A549 (cell line): Measurements from ENCODE around the gene NEK7. TPM values are rescaled to one million over a fixed set of nuclear protein-coding genes. Genes with fewer than 3 reads are reported as not detected.

Experiments used
- ATAC-seq, 2 experiments: fragments of 200-7000 bp in 1 of 2; fragments of >200 bp in 1 of 2; cut with Nextera tagmentation in 1 of 2; cut with Tn5 transposase in 1 of 2; 3 replicates each; pipeline versions ENCODE4 v1.8.0 to v1.9.1; 2018 to 2020; ENCODE audit warnings: mild to moderate bottlenecking in 1 of 2, moderate library complexity in 1 of 2
- CTCF ChIA-PET: fragments of 300-600 bp; sonication (Branson Sonifier 250); formaldehyde crosslinking; extraction: SDS; loops from one replicate; lab custom pipeline; 2021; ENCODE audit warnings: antibody characterized with exemption, inconsistent platforms; lab: Yijun Ruan, JAX
- POLR2A ChIA-PET: fragments of 350-600 bp; formaldehyde crosslinking; extraction: SDS; loops from one replicate; lab custom pipeline; 2021; ENCODE audit warnings: antibody characterized with exemption, inconsistent platforms; lab: Yijun Ruan, JAX
- DNase-seq, 2 experiments: peaks; one replicate each; pipeline versions ENCODE4 v3.0.0 to v3.0.0-alpha.2; 2011 to 2016; ENCODE audit warnings: low read depth in 1 of 2, low spot score in 1 of 2
- FAIRE-seq: peaks from 2 replicates; lab custom pipeline; 2011; peaks lifted over from hg19 to GRCh38; lab: Jason Lieb, UNC
- H3K27ac ChIP-seq, 2 experiments: fragments of >200 bp; sonication (Bioruptor Twin); formaldehyde crosslinking; 3 replicates each; pipeline ENCODE4 v1.5.1; 2016 to 2017
- H3K4me1 ChIP-seq: fragments of >200 bp; sonication (Bioruptor Twin); formaldehyde crosslinking; 3 replicates; pipeline ENCODE4 v1.6.1; 2016
- H3K4me2 ChIP-seq: fragments of >200 bp; sonication (Bioruptor Twin); formaldehyde crosslinking; 3 replicates; pipeline ENCODE4 v1.6.1; 2016
- H3K4me3 ChIP-seq: fragments of >200 bp; sonication (Bioruptor Twin); formaldehyde crosslinking; 3 replicates; pipeline ENCODE4 v1.5.1; 2016
- H3K9me3 ChIP-seq: fragments of >200 bp; sonication (Bioruptor Twin); formaldehyde crosslinking; 3 replicates; pipeline ENCODE4 v1.6.1; 2016
- BCL3 ChIP-seq: fragments of >200 bp; sonication (Bioruptor Twin); formaldehyde crosslinking; IDR thresholded peaks from 3 replicates; pipeline ENCODE4 v1.6.1; 2016
- CBX8 ChIP-seq: fragments of 200-600 bp; sonication (generic); IDR thresholded peaks from 2 replicates; pipeline ENCODE4 v1.6.1; 2016
- CHD2 ChIP-seq: fragments of 150-350 bp; IDR thresholded peaks from 2 replicates; pipeline ENCODE4 v1.6.1; 2014; ENCODE audit warnings: low read length; ENCODE audit not compliant: partially characterized antibody
- EHMT2 ChIP-seq: fragments of 200-600 bp; sonication (generic); IDR thresholded peaks from 2 replicates; pipeline ENCODE4 v1.6.1; 2016; ENCODE audit warnings: antibody characterized with exemption, low read depth, mild to moderate bottlenecking, moderate library complexity
- ELK1 ChIP-seq: fragments of 150-350 bp; IDR thresholded peaks from 2 replicates; pipeline ENCODE4 v1.6.1; 2014; ENCODE audit warnings: low read depth, mild to moderate bottlenecking, low read length
- ESRRA ChIP-seq: fragments of 150-350 bp; IDR thresholded peaks from 2 replicates; pipeline ENCODE4 v1.6.1; 2014; ENCODE audit warnings: mild to moderate bottlenecking, low read length, borderline replicate concordance
- FOSB ChIP-seq: fragments of 250-450 bp; sonication (Bioruptor Pico); IDR thresholded peaks from 2 replicates; pipeline ENCODE4 v1.5.0; 2020; ENCODE audit warnings: mild to moderate bottlenecking, moderate library complexity
- FOSL2 ChIP-seq, 2 experiments: fragments of 450-650 bp in 1 of 2; fragments of >200 bp in 1 of 2; sonication (Bioruptor Twin) in 1 of 2; formaldehyde crosslinking; IDR thresholded peaks; 2 replicates each; pipeline versions ENCODE4 v1.5.0 to v1.6.1; 2016 to 2020; ENCODE audit warnings: mild to moderate bottlenecking in 1 of 2, moderate library complexity in 1 of 2
- GATA3 ChIP-seq: IDR thresholded peaks from 2 replicates; pipeline ENCODE4 v1.6.1; 2012; ENCODE audit warnings: borderline replicate concordance
- HMGXB4 ChIP-seq: fragments of 250-450 bp; sonication (Bioruptor Pico); IDR thresholded peaks from 2 replicates; pipeline ENCODE4 v1.5.0; 2021; ENCODE audit warnings: mild to moderate bottlenecking, moderate library complexity, borderline replicate concordance
- HOXB5 ChIP-seq: fragments of 250-450 bp; sonication (Bioruptor Pico); IDR thresholded peaks from 2 replicates; pipeline ENCODE4 v1.5.0; 2020; ENCODE audit warnings: mild to moderate bottlenecking, moderate library complexity
- KDM1A ChIP-seq: fragments of 200-600 bp; sonication (generic); IDR thresholded peaks from 2 replicates; pipeline ENCODE4 v1.6.1; 2016; ENCODE audit warnings: low read depth, mild to moderate bottlenecking
- KDM5A ChIP-seq: fragments of 200-600 bp; sonication (generic); IDR thresholded peaks from 2 replicates; pipeline ENCODE4 v1.6.1; 2016; ENCODE audit warnings: antibody characterized with exemption, mild to moderate bottlenecking
- MAFK ChIP-seq: fragments of 450-650 bp; IDR thresholded peaks from 2 replicates; pipeline ENCODE4 v1.6.1; 2014; ENCODE audit not compliant: partially characterized antibody
- MAZ ChIP-seq: fragments of 150-350 bp; IDR thresholded peaks from 2 replicates; pipeline ENCODE4 v1.6.1; 2014; ENCODE audit warnings: antibody characterized with exemption, low read depth, low read length, borderline replicate concordance
- MYC ChIP-seq: IDR thresholded peaks from 2 replicates; pipeline ENCODE4 v1.6.1; 2012; ENCODE audit warnings: mild to moderate bottlenecking, inconsistent platforms, low read length, improper control_type of control experiment, borderline replicate concordance
- NPAS2 ChIP-seq: fragments of 250-450 bp; sonication (Bioruptor Pico); IDR thresholded peaks from 2 replicates; pipeline ENCODE4 v1.8.0; 2022; ENCODE audit warnings: mild to moderate bottlenecking, moderate library complexity, borderline replicate concordance
- POLR2A ChIP-seq: IDR thresholded peaks from 2 replicates; pipeline ENCODE4 v1.6.1; 2012; ENCODE audit warnings: mild to moderate bottlenecking, low read length
- RARB ChIP-seq: fragments of 250-450 bp; sonication (Bioruptor Pico); IDR thresholded peaks from 2 replicates; pipeline ENCODE4 v1.8.0; 2021; ENCODE audit warnings: mild to moderate bottlenecking, moderate library complexity
- RCOR1 ChIP-seq: fragments of 150-350 bp; IDR thresholded peaks from 2 replicates; pipeline ENCODE4 v1.6.1; 2014; ENCODE audit warnings: antibody characterized with exemption, low read length, low read depth
- RNF2 ChIP-seq: fragments of 200-600 bp; sonication (generic); IDR thresholded peaks from 2 replicates; pipeline ENCODE4 v1.6.1; 2016; ENCODE audit warnings: low read depth, mild to moderate bottlenecking, antibody characterized with exemption, moderate library complexity, borderline replicate concordance
- SMC3 ChIP-seq: fragments of >200 bp; sonication (Bioruptor Twin); formaldehyde crosslinking; IDR thresholded peaks from 3 replicates; pipeline ENCODE4 v1.6.1; 2018; ENCODE audit warnings: inconsistent platforms
- TFCP2L1 ChIP-seq: fragments of 250-450 bp; sonication (Bioruptor Pico); IDR thresholded peaks from 2 replicates; pipeline ENCODE4 v1.5.0; 2021; ENCODE audit warnings: mild to moderate bottlenecking
- ZSCAN20 ChIP-seq: fragments of 250-450 bp; sonication (Bioruptor Pico); IDR thresholded peaks from 2 replicates; pipeline ENCODE4 v1.8.0; 2022; ENCODE audit warnings: mild to moderate bottlenecking, moderate library complexity
- WGBS: methylation state at CpG from one replicate; pipeline ENCODE4 v1.1.6; 2017; ENCODE audit errors: missing lambda C conversion rate; 5-methylcytosine and 5-hydroxymethylcytosine counted together
- polyA plus RNA-seq, 4 experiments: library from polyadenylated mRNA; depleted of rRNA in 3 of 4; stranded (reverse); fragments of >200 nt; fragmentation: RNase III in 1 of 4; extraction: RNeasy Plus Mini Kit Qiagen cat#74134 plus additional on column Dnase treatment in 1 of 4; gene quantifications; 2 replicates in 3 of 4; 3 replicates in 1 of 4; pipeline ENCODE4 v1.2.3, GENCODE V29; 2011 to 2017

The NEK7 gene
- polyA plus RNA-seq, 2 of the 4 experiments (the other 2 are of a cell fraction), result 15.9 to 62.9 TPM

- no peak for TF ChIP-seq RNF2
- no peak for TF ChIP-seq HMGXB4
- no peak for TF ChIP-seq ZSCAN20 (CRISPR knock-in tag)
- TF ChIP-seq HOXB5 (CRISPR knock-in tag), result no peak
- no peak for TF ChIP-seq GATA3
- no peak for TF ChIP-seq FOSL2 (IDR thresholded peaks at IDR 0.05)
- no peak for TF ChIP-seq FOSL2 (CRISPR knock-in tag; IDR thresholded peaks at IDR 0.05)
- TF ChIP-seq RCOR1, result no peak
Measured at GRCh38 chr1:198211696-198212095, 54.9 kb downstream of the NEK7 start (continued).

GRCh38 chr1:198212126-198212525 lies 55.3 kb downstream of the NEK7 start:
- no peak for TF ChIP-seq CHD2
- no peak for TF ChIP-seq ELK1
- TF ChIP-seq KDM5A, result no peak
- TF ChIP-seq BCL3, result no peak
- no peak for TF ChIP-seq MAZ
- no peak for TF ChIP-seq EHMT2
- TF ChIP-seq FOSB (CRISPR knock-in tag), result no peak
- no peak for TF ChIP-seq ESRRA
- TF ChIP-seq RNF2, result no peak
- TF ChIP-seq MYC, result no peak
- TF ChIP-seq POLR2A, result no peak
- no peak for TF ChIP-seq RARB (CRISPR knock-in tag)
- TF ChIP-seq CBX8, result no peak
- TF ChIP-seq SMC3, result no peak
- no peak for TF ChIP-seq NPAS2 (CRISPR knock-in tag)
- TF ChIP-seq MAFK, result no peak
- no peak for TF ChIP-seq TFCP2L1 (CRISPR knock-in tag)
- no peak for TF ChIP-seq HMGXB4
- no peak for TF ChIP-seq KDM1A
- WGBS, result 98% methylated on average over 8 of the region's 8 CpGs
- Histone ChIP-seq H3K4me1 (no peaks in the 10 kb centered on the region), H3K9me3 (peaks cover 46% of the 10 kb centered on the region), H3K27ac (no peak overlapping the region), H3K4me3 (no peak overlapping the region), H3K4me2 (no peak overlapping the region)
- CTCF ChIA-PET, result interaction anchor here (0.6 to 0.9 kb wide), 2 partner anchors 254 to 469 kb away, joined by 3 to 4 read pairs; no protein-coding TSS in a partner anchor
- ATAC-seq (no peak), FAIRE-seq (no peak), DNase-seq (no peak)
- POLR2A ChIA-PET, result no interaction called here
